Ascending aorta (tissue), 2 donors: Measurements from ENCODE around the gene HDAC8. TPM values are rescaled to one million over a fixed set of nuclear protein-coding genes. Genes with fewer than 3 reads are reported as not detected.
"Not testable (repeated sequence)": the region's sequence is repeated elsewhere in the genome, so short reads cannot be mapped to it uniquely, and the experiment has no call there.

Source experiments
- DNase-seq, 2 donors: peaks; one replicate each; pipeline ENCODE4 v3.0.0-alpha.2; 2019; ENCODE audit warnings: low spot score in 2 of 2
- H3K27ac ChIP-seq, 2 donors: fragments of 200-600 bp; sonication (generic); one replicate each; pipeline ENCODE4 v1.5.1; 2016 to 2017; ENCODE audit warnings: mild to moderate bottlenecking in 1 of 2
- H3K27me3 ChIP-seq: fragments of 200-600 bp; sonication (generic); one replicate; pipeline ENCODE4 v1.5.1; 2017
- H3K36me3 ChIP-seq, 2 donors: fragments of 200-600 bp; sonication (generic); one replicate each; pipeline ENCODE4 v1.5.1; 2016
- H3K4me1 ChIP-seq, 2 donors: fragments of 200-600 bp; sonication (generic); one replicate each; pipeline ENCODE4 v1.5.1; 2016 to 2017; ENCODE audit warnings: mild to moderate bottlenecking in 1 of 2
- H3K4me3 ChIP-seq, 2 donors: fragments of 200-600 bp; sonication (generic); one replicate each; pipeline ENCODE4 v1.5.1; 2016 to 2017; ENCODE audit warnings: mild to moderate bottlenecking in 1 of 2
- H3K9me3 ChIP-seq, 2 donors: fragments of 200-600 bp; sonication (generic); one replicate each; pipeline ENCODE4 v1.5.1; 2016
- intact Hi-C: fragments of 100-400 bp; cut with DNase I; formaldehyde crosslinking; loops from one replicate; pipeline ENCODE4 v1.15.1; 2023
- total RNA-seq: library from RNA; depleted of rRNA; stranded (reverse); fragments of >200 nt; gene quantifications from one replicate; pipeline ENCODE4 v1.1.0, GENCODE V29; 2016
- TF ChIP-seq, protein P1 (sequence below), 3 experiments: fragments of 200-600 bp in 2 of 3; fragments of 450-650 bp in 1 of 3; sonication (generic) in 2 of 3; IDR thresholded peaks; one replicate each; pipeline ENCODE4 v1.5.1; 2016 to 2019; ENCODE audit warnings: antibody characterized with exemption in 3 of 3, mild to moderate bottlenecking in 1 of 3, moderate library complexity in 1 of 3

HDAC8 gene
- total RNA-seq, 1 donor from 2014 or later: 41.1 TPM

DNA sequence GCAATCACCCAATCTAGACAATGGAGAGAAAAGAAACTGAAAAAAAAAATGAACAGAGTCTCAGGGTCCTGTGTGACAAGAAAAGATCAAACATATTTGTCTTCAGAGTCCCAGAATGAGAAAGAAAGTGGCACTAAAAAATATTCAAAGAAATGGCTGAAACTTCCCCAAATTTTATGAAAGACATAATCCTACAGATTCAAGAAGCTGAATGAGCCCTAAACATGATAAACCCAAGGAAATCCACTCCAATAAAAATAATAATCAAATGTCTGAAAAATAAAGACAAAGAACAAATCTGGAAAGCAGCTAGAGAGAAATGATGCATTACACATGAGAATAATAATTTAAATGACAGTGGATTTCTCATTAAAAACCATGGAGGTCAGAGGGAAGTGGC is 136.6 kb downstream of the HDAC8 start:
- DNase-seq: no peak
- Histone ChIP-seq H3K27ac (no peak overlapping the region), H3K27me3 (no peaks in the 10 kb centered on the region), H3K4me3 (no peak overlapping the region), H3K36me3 (peaks cover 4 to 17% of the 10 kb centered on the region in 2 donors), H3K9me3 (peaks cover 0 to 25% of the 10 kb centered on the region in 2 donors), H3K4me1 (no peaks in the 10 kb centered on the region)
- TF ChIP-seq, protein P1, sequence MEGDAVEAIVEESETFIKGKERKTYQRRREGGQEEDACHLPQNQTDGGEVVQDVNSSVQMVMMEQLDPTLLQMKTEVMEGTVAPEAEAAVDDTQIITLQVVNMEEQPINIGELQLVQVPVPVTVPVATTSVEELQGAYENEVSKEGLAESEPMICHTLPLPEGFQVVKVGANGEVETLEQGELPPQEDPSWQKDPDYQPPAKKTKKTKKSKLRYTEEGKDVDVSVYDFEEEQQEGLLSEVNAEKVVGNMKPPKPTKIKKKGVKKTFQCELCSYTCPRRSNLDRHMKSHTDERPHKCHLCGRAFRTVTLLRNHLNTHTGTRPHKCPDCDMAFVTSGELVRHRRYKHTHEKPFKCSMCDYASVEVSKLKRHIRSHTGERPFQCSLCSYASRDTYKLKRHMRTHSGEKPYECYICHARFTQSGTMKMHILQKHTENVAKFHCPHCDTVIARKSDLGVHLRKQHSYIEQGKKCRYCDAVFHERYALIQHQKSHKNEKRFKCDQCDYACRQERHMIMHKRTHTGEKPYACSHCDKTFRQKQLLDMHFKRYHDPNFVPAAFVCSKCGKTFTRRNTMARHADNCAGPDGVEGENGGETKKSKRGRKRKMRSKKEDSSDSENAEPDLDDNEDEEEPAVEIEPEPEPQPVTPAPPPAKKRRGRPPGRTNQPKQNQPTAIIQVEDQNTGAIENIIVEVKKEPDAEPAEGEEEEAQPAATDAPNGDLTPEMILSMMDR (IDR thresholded peaks at IDR 0.05): no peak
- intact Hi-C loops: no loop called here

DNA sequence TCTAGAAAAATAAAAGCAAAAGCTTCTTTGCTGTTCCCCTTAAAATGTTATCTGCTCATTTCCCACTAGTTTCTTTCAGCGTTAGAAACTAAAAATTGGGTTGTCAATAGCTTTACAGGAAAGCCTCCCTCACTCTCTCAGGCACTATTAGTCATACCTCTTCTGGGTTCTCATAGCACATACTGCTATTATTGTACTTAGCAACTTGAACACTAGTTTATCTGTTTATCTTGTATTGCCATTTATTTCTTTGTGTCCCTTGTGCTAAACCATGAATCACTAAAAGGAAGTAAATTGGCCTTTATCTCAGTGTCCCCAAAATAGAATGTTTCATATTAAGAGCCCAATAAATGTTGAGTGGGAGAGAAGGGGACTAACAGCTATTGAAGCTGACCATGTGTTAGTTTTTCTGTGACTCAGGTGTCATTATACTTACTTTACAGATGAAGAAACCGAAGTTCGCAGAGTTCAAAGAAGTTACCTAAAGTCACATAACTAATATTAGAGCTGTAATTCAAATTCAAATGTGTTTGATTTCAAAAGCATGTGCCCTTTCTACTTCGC is 142.2 kb downstream of the HDAC8 start:
- TF ChIP-seq, protein P1 (IDR thresholded peaks at IDR 0.05): no peak
- H3K27me3 ChIP-seq: no peaks in the 10 kb centered on the region
- no peak for DNase-seq
- H3K27ac ChIP-seq: no peak overlapping the region
- intact Hi-C loops: no loop called here
- no peak overlapping the region for H3K4me3 ChIP-seq
- no peaks in the 10 kb centered on the region for H3K4me1 ChIP-seq
- H3K36me3 ChIP-seq: peaks cover 0 to 6% of the 10 kb centered on the region in 2 donors
- peaks cover 0 to 1% of the 10 kb centered on the region in 2 donors for H3K9me3 ChIP-seq

DNA sequence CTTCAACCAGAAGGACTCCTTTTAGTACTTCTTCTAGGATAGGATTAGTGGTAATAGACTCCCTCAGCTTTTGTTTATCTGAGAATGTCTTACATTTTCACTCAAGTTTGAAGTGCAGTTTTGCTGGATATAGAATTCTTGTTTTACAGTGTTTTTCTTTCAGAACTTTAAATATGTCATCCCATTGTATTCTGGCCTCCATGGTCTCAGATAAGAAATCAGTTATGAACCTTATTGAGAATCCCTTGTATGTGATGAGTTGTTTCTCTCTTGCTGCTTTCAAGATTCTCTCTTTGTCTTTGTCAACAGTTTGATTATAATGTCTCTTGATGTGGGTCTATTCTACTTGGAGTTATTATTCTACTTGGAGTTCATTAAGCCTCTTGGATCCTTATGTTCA is 150.8 kb downstream of the HDAC8 start:
- TF ChIP-seq, protein P1 (IDR thresholded peaks at IDR 0.05): no peak
- no peaks in the 10 kb centered on the region for H3K27me3 ChIP-seq
- DNase-seq: no peak
- H3K27ac ChIP-seq: no peak overlapping the region
- H3K36me3 ChIP-seq: peaks cover 0 to 4% of the 10 kb centered on the region in 2 donors
- intact Hi-C loops: no loop called here
- H3K9me3 ChIP-seq: peaks cover 8 to 42% of the 10 kb centered on the region in 2 donors
- H3K4me3 ChIP-seq: no peak overlapping the region
- H3K4me1 ChIP-seq: no peaks in the 10 kb centered on the region

DNA sequence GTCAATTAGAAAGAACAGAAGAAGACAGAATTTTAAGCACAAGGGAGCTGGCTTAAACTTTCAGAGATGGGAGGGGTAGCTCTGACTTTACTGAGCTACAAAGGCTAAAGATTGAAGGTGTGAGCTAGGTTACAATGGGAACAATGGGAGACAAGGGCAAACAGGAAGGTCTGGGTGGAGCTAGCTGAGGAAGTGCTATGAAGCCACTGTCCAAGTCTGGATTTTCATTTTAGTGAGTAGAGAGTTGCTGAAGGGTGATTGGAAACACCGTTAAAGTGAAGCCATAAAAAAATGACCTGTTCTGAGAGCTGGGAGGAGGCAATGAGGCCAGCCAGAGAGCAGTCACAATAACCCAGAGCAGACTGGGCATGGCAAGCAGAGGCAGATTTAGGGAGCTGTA is 162.7 kb downstream of the HDAC8 start:
- Histone ChIP-seq H3K4me1 (no peaks in the 10 kb centered on the region), H3K9me3 (no peaks in the 10 kb centered on the region), H3K4me3 (no peak overlapping the region), H3K27me3 (no peaks in the 10 kb centered on the region), H3K36me3 (no peaks in the 10 kb centered on the region), H3K27ac (no peak overlapping the region)
- intact Hi-C loops: no loop called here
- TF ChIP-seq, protein P1 (IDR thresholded peaks at IDR 0.05): no peak
- no peak for DNase-seq

DNA sequence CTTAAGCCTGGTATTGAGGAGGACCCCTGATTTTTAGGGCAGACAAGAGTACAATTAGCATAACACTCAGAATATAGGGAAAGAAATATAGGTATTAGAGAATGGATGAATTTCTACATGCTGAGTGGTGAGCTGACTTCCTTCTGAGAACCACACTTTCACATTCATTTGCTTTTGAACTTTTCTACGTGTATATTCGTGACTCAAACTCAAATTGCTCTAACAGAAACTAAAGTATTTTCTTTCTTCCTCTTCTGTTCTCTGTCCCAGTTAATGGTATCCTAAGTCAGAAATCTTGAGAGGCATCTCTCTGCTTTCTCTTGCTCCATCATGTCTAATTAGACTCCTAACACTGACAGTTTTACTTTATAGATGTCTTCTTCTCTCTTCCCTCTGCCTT is 163.8 kb downstream of the HDAC8 start:
- no peaks in the 10 kb centered on the region for H3K27me3 ChIP-seq
- H3K4me1 ChIP-seq: no peaks in the 10 kb centered on the region
- DNase-seq: no peak
- intact Hi-C loops: no loop called here
- no peak overlapping the region for H3K4me3 ChIP-seq
- H3K27ac ChIP-seq: no peak overlapping the region
- TF ChIP-seq, protein P1 (IDR thresholded peaks at IDR 0.05): no peak
- no peaks in the 10 kb centered on the region for H3K36me3 ChIP-seq
- H3K9me3 ChIP-seq: no peaks in the 10 kb centered on the region

DNA sequence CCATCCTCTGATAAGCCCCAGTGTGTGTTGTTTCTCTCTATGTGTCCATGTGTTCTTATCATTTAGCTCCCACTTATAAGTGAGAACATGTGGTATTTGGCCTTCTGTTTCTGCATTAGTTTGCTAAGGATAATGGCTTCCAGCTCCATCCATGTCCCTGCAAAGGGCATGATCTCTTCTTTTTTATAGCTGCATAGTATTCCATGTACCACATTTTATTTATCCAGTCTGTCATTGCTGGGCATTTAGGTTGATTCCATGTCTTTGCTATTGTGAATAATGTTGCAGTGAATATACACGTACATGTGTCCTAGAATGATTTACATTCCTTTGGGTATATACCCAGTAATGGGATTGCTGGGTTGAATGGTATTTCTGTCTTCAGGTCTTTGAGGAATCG is 167.5 kb downstream of the HDAC8 start:
- H3K27me3 ChIP-seq, H3K27ac ChIP-seq, DNase-seq, H3K4me1 ChIP-seq, H3K36me3 ChIP-seq, H3K9me3 ChIP-seq, intact Hi-C loops, H3K4me3 ChIP-seq: not testable (repeated sequence)
